ENCODE data around the gene FLII. TPM values are rescaled to one million over a fixed set of nuclear protein-coding genes. Genes with fewer than 3 reads are reported as not detected.

The FLII gene
- total and polyA plus RNA-seq, 2 donors (not counting 3 experiments of a cell fraction or from before 2014, with no cell fraction given): 397 to 582 TPM

- TSS peak; percentile 66 for BruUV-seq (replicated peaks)
- no peak for TF ChIP-seq MYC (IDR thresholded peaks at IDR 0.05; ENCODE audit: low read depth, low read length)
- TF ChIP-seq GATA2 (IDR thresholded peaks at IDR 0.05; ENCODE audit: insufficient read depth, insufficient read length, low read depth, low read length): no peak
- no peak for TF ChIP-seq FOS (IDR thresholded peaks at IDR 0.05; ENCODE audit: borderline replicate concordance, insufficient read depth, low read length)
- no peak for TF ChIP-seq POLR2A (IDR thresholded peaks at IDR 0.05; ENCODE audit: low read depth, low read length)
- no peak for TF ChIP-seq JUN (IDR thresholded peaks at IDR 0.05; ENCODE audit: borderline replicate concordance, insufficient read depth, insufficient read length, low read depth)
- no peak for TF ChIP-seq POLR2AphosphoS5 (IDR thresholded peaks at IDR 0.05; ENCODE audit: insufficient read depth, low read depth, low read length)
- TF ChIP-seq MAX (IDR thresholded peaks at IDR 0.05; ENCODE audit: insufficient read depth, insufficient read length): no peak
- TF ChIP-seq CTCF (IDR thresholded peaks at IDR 0.05; ENCODE audit: extremely low read depth in 1 of 2, insufficient read depth in 1 of 2, low read depth in 1 of 2, low read length in 2 of 2): no peak
- no peak for TF ChIP-seq EZH2 (IDR thresholded peaks at IDR 0.05; ENCODE audit: borderline replicate concordance, low read depth, low read length, severe bottlenecking)
- Histone ChIP-seq H2AFZ (ENCODE audit: low read depth, low read length) (peak overlapping the region; percentile 53), H3K4me3 (replicated peaks in 1 of 3; ENCODE audit: insufficient read depth in 1 of 3, low read depth in 1 of 3, low read length in 3 of 3) (peak overlapping the region; percentile 63 to 78 (median 68)), H3K36me3 (ENCODE audit: control insufficient read depth in 2 of 2, extremely low read depth in 1 of 2, insufficient read depth in 2 of 2, low read length in 2 of 2) (no peaks in the 10 kb centered on the region), H3K27ac (ENCODE audit: insufficient read depth, low read depth, low read length) (peak overlapping the region; percentile 42), H3K4me2 (ENCODE audit: insufficient read depth, low read length) (peak overlapping the region; percentile 91), H3K9me1 (replicated peaks; ENCODE audit: control insufficient read depth, extremely low read depth, insufficient read depth, low read length) (no peaks in the 10 kb centered on the region), H3K9me3 (replicated peaks; ENCODE audit: control insufficient read depth, insufficient read depth, low read length) (no peaks in the 10 kb centered on the region), H3K27me3 (ENCODE audit: control insufficient read depth in 2 of 2, insufficient read depth in 2 of 2, low read length in 2 of 2) (no peaks in the 10 kb centered on the region), H3K9ac (replicated peaks; ENCODE audit: extremely low read depth, insufficient read depth, low read length) (peak overlapping the region; percentile 84), H4K20me1 (replicated peaks; ENCODE audit: control insufficient read depth, extremely low read depth, insufficient read depth, low read length) (no peaks in the 10 kb centered on the region), H3K79me2 (ENCODE audit: control insufficient read depth, insufficient read depth, low read length) (peaks cover 45% of the 10 kb centered on the region), H3K4me1 (ENCODE audit: control insufficient read depth, extremely low read depth, insufficient read depth, low read length) (peaks cover 12% of the 10 kb centered on the region)
- intact Hi-C loops (cut with micrococcal nuclease): no loop called here
- FAIRE-seq (peak; percentile 24), DNase-seq (ENCODE audit: low read depth, low spot score) (no peak)
- POLR2A ChIA-PET: no interaction called here
- CTCF ChIA-PET: interaction anchor here (0.9 kb wide), 1 partner anchor 22 kb away, joined by 3 read pairs; no protein-coding TSS in a partner anchor
- dilution Hi-C loops (cut with MboI; ENCODE audit: extremely low pct_ligation_motif_present, low sequenced_read_pairs): no loop called here
Measured at GRCh38 chr17:18226284-18226945, 32.1 kb downstream of the FLII start.

Data from endothelial cell of umbilical vein (primary cell).